Suppressor macrophage treated with lipopolysaccharide for 4 hours (primary cell): Measurements from ENCODE around the gene PTPRN2.

Source experiments
- DNase-seq: peaks from one replicate; pipeline ENCODE4 v3.0.0-alpha.2; 2020

PTPRN2 gene

DNA sequence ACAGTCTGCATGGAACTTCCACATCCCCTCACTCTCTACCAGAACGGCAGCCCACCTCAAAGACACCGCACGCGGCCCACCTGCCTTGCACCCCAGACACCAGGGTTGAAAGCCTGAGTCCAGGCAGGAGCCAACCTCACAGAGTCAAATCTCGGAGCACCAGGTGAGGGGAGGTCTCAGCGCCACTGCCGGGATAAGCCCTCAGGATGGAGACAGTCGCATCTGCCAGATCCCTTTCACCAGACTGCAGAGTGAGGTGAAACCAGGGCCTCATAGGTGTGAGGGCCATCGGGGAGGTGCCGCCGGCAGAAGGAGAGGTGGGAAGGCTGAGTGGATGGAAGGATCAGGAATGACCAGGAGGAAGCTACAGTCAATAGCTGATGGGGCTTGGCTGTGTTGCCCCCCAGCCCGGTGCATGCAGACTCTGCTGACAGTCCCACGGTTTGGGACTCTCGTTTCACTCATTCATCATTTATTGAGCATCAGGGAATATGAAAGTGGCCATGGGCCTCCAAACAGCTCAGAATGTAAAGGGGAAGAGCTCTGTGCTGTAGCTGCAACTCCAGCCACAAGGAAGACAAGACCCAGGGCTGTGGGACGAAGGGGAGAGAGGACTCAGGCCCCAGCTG, 315.0 kb downstream of the PTPRN2 start:
- no peak for DNase-seq

DNA sequence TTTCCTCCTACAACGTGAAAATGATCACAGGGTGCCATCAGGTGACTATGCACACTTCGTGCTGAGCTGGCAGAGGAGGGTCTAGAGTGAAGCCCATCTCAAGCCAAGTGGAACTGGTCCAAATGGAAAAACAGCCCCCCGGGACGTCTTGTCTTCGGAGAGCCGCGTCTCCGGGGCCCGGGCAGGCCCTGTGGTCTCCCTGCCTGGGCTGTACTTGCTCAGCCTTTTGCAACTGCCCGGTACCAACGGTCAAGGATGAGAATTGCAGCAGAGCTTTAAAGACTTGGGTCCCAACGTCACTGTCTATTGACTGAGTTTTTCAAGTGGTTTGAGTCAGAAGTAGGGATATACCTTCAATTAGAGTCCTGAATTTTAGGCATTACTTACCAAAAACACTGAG, 315.5 kb downstream of the PTPRN2 start:
- DNase-seq = no peak

DNA sequence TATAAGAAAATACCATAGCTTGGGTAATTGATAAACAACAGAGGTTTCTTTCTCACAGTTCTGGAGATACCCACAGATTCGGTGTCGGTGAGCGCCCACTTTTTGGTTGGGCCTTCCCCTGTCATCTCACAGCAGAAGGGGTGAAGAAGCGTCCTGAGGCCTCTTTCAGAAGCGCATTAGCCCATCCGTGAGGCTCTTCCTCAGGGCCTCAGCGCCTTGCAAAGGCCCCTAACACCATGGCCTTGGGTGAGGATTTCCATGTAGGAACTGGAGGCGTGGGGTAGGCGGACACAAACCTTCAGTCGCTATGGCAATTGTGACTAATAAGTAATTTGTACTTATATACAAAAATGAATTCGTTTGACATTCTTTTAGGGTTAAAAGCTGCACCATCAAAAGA, 316.0 kb downstream of the PTPRN2 start:
- DNase-seq = no peak

DNA sequence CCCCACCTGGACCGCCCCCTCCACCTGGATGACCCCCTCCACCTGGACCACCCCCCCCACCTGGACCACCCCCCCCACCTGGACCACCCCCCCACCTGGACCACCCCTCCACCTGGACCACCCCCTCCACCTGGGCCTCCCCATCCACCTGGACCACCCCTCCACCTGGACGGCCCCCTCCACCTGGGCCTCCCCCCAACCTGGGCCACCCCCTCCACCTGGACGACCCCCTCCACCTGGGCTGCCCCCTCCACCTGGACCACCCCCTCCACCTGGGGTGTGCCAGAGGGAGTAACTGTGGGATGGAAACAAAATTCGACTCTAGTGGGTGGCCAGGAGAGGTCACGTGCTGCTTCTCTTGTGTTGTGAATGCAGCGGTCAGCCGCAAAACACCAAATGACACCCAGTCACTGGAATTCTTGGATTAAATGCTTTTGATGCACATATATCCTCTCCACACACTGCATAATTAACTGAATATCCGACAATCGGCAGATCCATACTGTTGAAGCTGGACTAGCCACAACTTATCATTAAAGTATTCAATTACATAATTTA, 316.7 kb downstream of the PTPRN2 start:
- no peak for DNase-seq

- DNase-seq = no peak
Measured at GRCh38 chr7:158270106-158270775, 317.4 kb downstream of the PTPRN2 start.

DNA sequence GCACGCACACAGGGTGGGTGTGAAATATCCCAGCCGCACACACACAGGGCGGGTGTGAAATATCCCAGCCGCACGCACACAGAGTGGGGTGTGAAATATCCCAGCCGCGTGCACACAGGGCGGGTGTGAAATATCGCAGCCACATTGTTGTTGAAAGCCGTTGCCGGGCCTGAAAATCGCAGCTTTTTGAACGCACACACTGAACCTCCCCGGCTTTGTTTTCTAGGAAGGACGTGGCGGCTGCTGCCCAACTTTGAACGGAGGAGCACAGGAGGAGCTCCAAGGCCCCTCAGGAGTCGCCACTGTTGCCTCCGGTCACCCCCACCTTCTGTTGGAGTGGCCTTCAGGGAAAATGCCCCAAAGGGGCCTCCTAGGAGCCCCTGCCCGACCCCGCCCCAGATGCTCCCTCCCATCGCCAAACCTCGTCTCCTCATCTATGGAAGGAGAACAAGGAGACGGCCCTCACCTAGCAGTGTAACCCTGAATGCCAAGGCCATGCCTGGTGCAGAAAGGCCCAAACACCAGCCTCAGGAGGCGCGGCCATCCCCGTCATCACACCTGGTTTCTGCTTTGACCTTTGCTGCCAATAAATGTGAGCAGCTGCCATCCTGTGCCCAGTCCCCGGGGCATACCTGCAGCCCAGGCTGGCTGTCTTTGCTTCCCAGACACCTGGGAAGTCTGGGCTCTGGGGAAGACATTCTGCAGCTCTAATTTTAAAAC, 318.6 kb downstream of the PTPRN2 start:
- no peak for DNase-seq

DNA sequence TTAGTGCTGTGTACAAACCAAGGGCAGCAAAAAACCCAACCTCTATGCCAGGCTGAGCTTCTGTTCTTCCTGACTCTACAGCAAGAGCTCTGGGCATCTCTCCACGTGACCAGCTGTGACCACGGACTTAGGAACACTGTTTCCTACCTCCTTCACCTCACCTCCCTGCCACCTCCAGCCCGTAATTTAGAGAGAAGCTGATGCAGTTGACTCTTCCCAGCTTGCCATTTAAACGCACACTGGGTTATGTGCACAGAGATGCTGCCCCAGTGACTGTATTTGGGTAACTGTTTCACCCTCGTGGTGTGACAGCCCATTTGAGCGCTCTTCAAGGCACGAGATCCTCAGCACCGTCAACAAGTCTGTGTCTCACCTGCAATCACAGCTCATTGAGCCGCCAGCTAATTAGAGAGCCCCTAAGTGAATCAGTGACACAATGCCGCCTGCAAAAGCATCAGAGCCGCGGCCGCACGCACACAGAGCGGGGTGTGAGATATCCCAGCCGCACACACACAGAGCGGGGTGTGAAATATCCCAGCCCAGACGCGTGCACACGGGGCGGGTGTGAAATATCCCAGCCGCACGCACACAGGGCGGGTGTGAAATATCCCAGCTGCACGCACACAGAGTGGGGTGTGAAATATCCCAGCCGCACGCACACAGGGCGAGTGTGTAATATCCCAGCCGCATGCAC, 319.7 kb downstream of the PTPRN2 start:
- no peak for DNase-seq

DNA sequence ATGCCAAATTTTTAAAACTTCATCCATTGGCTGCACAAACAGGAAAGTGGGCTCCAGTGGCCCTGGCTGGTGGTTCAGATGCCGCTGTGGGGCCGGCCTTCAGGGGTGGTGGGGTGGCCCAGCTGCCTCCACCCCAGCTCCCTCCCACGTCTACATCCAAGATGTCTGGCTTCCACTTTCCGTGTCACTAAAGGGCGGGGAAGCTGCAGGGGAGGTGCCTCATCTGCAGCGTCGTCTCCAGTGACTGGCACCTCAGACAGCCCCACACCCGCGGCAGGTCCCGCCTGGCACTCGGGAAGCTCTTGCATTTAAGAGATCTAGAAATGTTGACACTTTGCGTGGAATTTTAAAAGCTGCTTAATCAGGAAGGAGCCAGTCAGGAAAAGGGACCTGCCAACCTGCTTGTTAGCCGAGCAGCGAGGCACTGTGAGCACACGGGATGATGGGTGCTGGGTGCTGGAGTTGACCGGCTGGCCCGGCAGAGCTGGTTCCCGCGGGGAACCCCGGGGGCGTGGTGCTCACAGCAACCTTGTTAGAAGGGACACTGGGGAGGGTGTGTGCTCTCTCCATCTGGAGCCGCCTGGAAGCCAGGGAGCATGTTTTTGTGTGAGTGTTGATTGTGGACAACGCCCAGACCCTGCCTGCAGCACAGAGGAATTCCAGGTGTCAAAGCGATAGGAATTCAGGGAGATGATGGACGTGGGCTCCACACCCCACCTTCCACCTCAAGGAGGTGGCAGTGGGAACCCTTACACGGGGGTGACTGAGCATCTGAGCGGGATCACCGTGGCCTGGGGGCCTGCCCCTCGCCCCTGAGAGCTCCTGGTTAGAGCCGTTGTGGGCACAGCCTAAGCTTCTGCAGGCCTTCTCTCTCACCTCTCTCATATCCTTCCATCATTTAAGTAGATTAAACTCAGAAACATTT, 320.5 kb downstream of the PTPRN2 start:
- DNase-seq = no peak

DNA sequence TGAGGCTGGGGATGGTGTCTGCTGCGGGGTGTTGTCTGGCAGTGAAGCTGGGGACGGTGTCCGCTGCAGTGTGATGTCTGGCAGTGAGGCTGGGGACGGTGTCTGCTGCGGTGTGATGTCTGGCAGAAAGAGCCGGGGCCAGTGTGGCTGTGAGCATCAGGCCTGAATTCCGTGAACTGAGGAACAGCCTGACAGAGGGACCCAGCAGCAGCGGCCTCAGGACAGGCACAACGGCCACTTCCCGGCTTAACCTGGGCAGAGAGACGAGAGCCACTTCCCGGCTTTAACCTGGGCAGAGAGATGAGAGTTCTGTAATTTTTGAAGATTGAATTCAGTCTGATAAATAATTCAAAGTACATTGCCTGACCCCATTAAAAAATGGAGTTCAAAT, 321.2 kb downstream of the PTPRN2 start:
- no peak for DNase-seq

GRCh38 chr7:158265743-158266080, 321.9 kb downstream of the PTPRN2 start:
- DNase-seq = no peak

- DNase-seq = no peak
Measured at GRCh38 chr7:158264881-158265742, 322.5 kb downstream of the PTPRN2 start.

- no peak for DNase-seq
Measured at GRCh38 chr7:158263964-158264748, 323.5 kb downstream of the PTPRN2 start.

GRCh38 chr7:158263110-158263963, 324.3 kb downstream of the PTPRN2 start:
- no peak for DNase-seq

- DNase-seq = no peak
Measured at GRCh38 chr7:158262284-158263109, 325.1 kb downstream of the PTPRN2 start.

GRCh38 chr7:158261362-158262235, 326.0 kb downstream of the PTPRN2 start:
- no peak for DNase-seq

GRCh38 chr7:158260567-158261361, 326.9 kb downstream of the PTPRN2 start:
- no peak for DNase-seq
